ENCODE measurements around the gene PCED1B.
A peak's percentile ranks its signal among the peaks of the same experiment; 100 is the strongest.

The PCED1B gene

GRCh38 chr12:47078733-47079467, 521 bp upstream of the PCED1B start:
- H3K4me3 ChIP-seq (ENCODE audit: low read depth, low read length), result peak overlapping the region; percentile 37
- TF ChIP-seq CTCF (IDR thresholded peaks at IDR 0.05; ENCODE audit: low read depth, low read length) (no peak), POLR2A (IDR thresholded peaks at IDR 0.05; ENCODE audit: extremely low read depth, insufficient read length) (no peak), MAX (IDR thresholded peaks at IDR 0.05; ENCODE audit: low read depth, low read length) (no peak), MYC (IDR thresholded peaks at IDR 0.05; ENCODE audit: low read depth, low read length) (no peak)
- no peak for DNase-seq (ENCODE audit: low read depth)

GRCh38 chr12:47079981-47080724, 732 bp downstream of the PCED1B start:
- peak; percentile 32 for DNase-seq (ENCODE audit: low read depth)

GRCh38 chr12:47080725-47081502, 1.5 kb downstream of the PCED1B start:
- H3K4me3 ChIP-seq (ENCODE audit: low read depth, low read length), result peak overlapping the region; percentile 19
- TF ChIP-seq MAX (IDR thresholded peaks at IDR 0.05; ENCODE audit: low read depth, low read length), result no peak
- no peak for TF ChIP-seq POLR2A (IDR thresholded peaks at IDR 0.05; ENCODE audit: extremely low read depth, insufficient read length)
- TF ChIP-seq CTCF (IDR thresholded peaks at IDR 0.05; ENCODE audit: low read depth, low read length), result no peak
- TF ChIP-seq MYC (IDR thresholded peaks at IDR 0.05; ENCODE audit: low read depth, low read length), result no peak
- DNase-seq (ENCODE audit: low read depth), result peak; percentile 66

More at GRCh38 chr12:47079981-47080724, 732 bp downstream of the PCED1B start:
- H3K4me3 ChIP-seq (ENCODE audit: low read depth, low read length), result peak overlapping the region; percentile 19
- TF ChIP-seq POLR2A (IDR thresholded peaks at IDR 0.05; ENCODE audit: extremely low read depth, insufficient read length) (no peak), CTCF (IDR thresholded peaks at IDR 0.05; ENCODE audit: low read depth, low read length) (no peak), MAX (IDR thresholded peaks at IDR 0.05; ENCODE audit: low read depth, low read length) (no peak), MYC (IDR thresholded peaks at IDR 0.05; ENCODE audit: low read depth, low read length) (no peak)

- no peak for TF ChIP-seq POLR2A (IDR thresholded peaks at IDR 0.05; ENCODE audit: extremely low read depth, insufficient read length)
- TF ChIP-seq CTCF (IDR thresholded peaks at IDR 0.05; ENCODE audit: low read depth, low read length), result no peak
- TF ChIP-seq MAX (IDR thresholded peaks at IDR 0.05; ENCODE audit: low read depth, low read length), result no peak
- no peak for TF ChIP-seq MYC (IDR thresholded peaks at IDR 0.05; ENCODE audit: low read depth, low read length)
- no peak for DNase-seq (ENCODE audit: low read depth)
- H3K4me3 ChIP-seq (ENCODE audit: low read depth, low read length), result no peak overlapping the region
Observed at GRCh38 chr12:47082283-47082682, 2.9 kb downstream of the PCED1B start.

- no peak for TF ChIP-seq POLR2A (IDR thresholded peaks at IDR 0.05; ENCODE audit: extremely low read depth, insufficient read length)
- TF ChIP-seq MAX (IDR thresholded peaks at IDR 0.05; ENCODE audit: low read depth, low read length), result no peak
- TF ChIP-seq MYC (IDR thresholded peaks at IDR 0.05; ENCODE audit: low read depth, low read length), result no peak
- no peak for TF ChIP-seq CTCF (IDR thresholded peaks at IDR 0.05; ENCODE audit: low read depth, low read length)
- DNase-seq (ENCODE audit: low read depth), result peak; percentile 50
- no peak overlapping the region for H3K4me3 ChIP-seq (ENCODE audit: low read depth, low read length)
Observed at GRCh38 chr12:47082796-47083621, 3.6 kb downstream of the PCED1B start.
